Endothelial cell (in vitro differentiated cells): Measurements from ENCODE around the gene HOXA7. TPM values are rescaled to one million over a fixed set of nuclear protein-coding genes. Genes with fewer than 3 reads are reported as not detected.

ENCODE experiments used
- DNase-seq: peaks from one replicate; pipeline ENCODE4 v3.0.0; 2021; ENCODE audit warnings: low spot score
- H3K27ac Mint-ChIP-seq: one replicate; pipeline ENCODE4 v1.8.0; 2021; ENCODE audit warnings: mixed read lengths, inconsistent platforms; ENCODE audit not compliant: unreplicated experiment
- H3K27me3 Mint-ChIP-seq: one replicate; pipeline ENCODE4 v1.8.0; 2021; ENCODE audit warnings: mild to moderate bottlenecking, moderate library complexity, mixed read lengths, inconsistent platforms; ENCODE audit not compliant: unreplicated experiment
- H3K36me3 Mint-ChIP-seq: one replicate; pipeline ENCODE4 v1.8.0; 2021; ENCODE audit warnings: mild to moderate bottlenecking, low read depth, mixed read lengths, inconsistent platforms; ENCODE audit not compliant: unreplicated experiment
- H3K4me1 Mint-ChIP-seq: one replicate; pipeline ENCODE4 v1.8.0; 2021; ENCODE audit warnings: mild to moderate bottlenecking, mixed read lengths, inconsistent platforms; ENCODE audit not compliant: unreplicated experiment
- H3K4me3 Mint-ChIP-seq: one replicate; pipeline ENCODE4 v1.8.0; 2021; ENCODE audit warnings: mild to moderate bottlenecking, mixed read lengths, inconsistent platforms; ENCODE audit not compliant: unreplicated experiment
- H3K9me3 Mint-ChIP-seq: one replicate; pipeline ENCODE4 v1.8.0; 2021; ENCODE audit warnings: mixed read lengths, inconsistent platforms; ENCODE audit not compliant: unreplicated experiment
- CTCF ChIP-seq: fragments of 200-600 bp; sonication (generic); IDR thresholded peaks from one replicate; pipeline ENCODE4 v1.5.0; 2021; ENCODE audit warnings: antibody characterized with exemption; ENCODE audit not compliant: unreplicated experiment
- total RNA-seq: library from RNA; stranded (reverse); fragmentation: NEBNext Ultra II Directional; extraction: Animal tissue kit (Norgen Biotek cat#: 25700); gene quantifications from one replicate; pipeline ENCODE4 v1.2.1, GENCODE V29; 2021; ENCODE audit not compliant: unreplicated experiment

The HOXA7 gene
- total RNA-seq, 1 donor from 2014 or later, result not detected

GRCh38 chr7:27123477-27124053 lies 32.9 kb downstream of the HOXA7 start:
- no peaks in the 10 kb centered on the region for H3K36me3 Mint-ChIP-seq
- peaks cover 41% of the 10 kb centered on the region for H3K27me3 Mint-ChIP-seq
- H3K27ac Mint-ChIP-seq, result no peak overlapping the region
- DNase-seq, result no peak
- H3K4me3 Mint-ChIP-seq, result peak overlapping the region; percentile 19
- peaks cover 31% of the 10 kb centered on the region for H3K4me1 Mint-ChIP-seq
- no peak for TF ChIP-seq CTCF
- no peaks in the 10 kb centered on the region for H3K9me3 Mint-ChIP-seq

GRCh38 chr7:27123007-27123476 lies 33.4 kb downstream of the HOXA7 start:
- no peaks in the 10 kb centered on the region for H3K9me3 Mint-ChIP-seq
- H3K27ac Mint-ChIP-seq, result no peak overlapping the region
- H3K36me3 Mint-ChIP-seq, result no peaks in the 10 kb centered on the region
- no peak for TF ChIP-seq CTCF
- H3K27me3 Mint-ChIP-seq, result peaks cover 39% of the 10 kb centered on the region
- H3K4me3 Mint-ChIP-seq, result no peak overlapping the region
- peaks cover 34% of the 10 kb centered on the region for H3K4me1 Mint-ChIP-seq
- no peak for DNase-seq

- no peak for TF ChIP-seq CTCF
- H3K4me3 Mint-ChIP-seq, result peak overlapping the region; percentile 23
- no peaks in the 10 kb centered on the region for H3K9me3 Mint-ChIP-seq
- DNase-seq, result no peak
- peak overlapping the region; percentile 14 for H3K27ac Mint-ChIP-seq
- H3K4me1 Mint-ChIP-seq, result peaks cover 37% of the 10 kb centered on the region
- peaks cover 43% of the 10 kb centered on the region for H3K27me3 Mint-ChIP-seq
- H3K36me3 Mint-ChIP-seq, result no peaks in the 10 kb centered on the region
These were observed 34.2 kb downstream of the HOXA7 start for GRCh38 chr7:27122077-27122910.

- Mint-ChIP-seq H3K9me3 (no peaks in the 10 kb centered on the region), H3K27me3 (peaks cover 46% of the 10 kb centered on the region), H3K4me1 (peaks cover 37% of the 10 kb centered on the region), H3K27ac (peak overlapping the region; percentile 14), H3K4me3 (peak overlapping the region; percentile 23), H3K36me3 (no peaks in the 10 kb centered on the region)
- no peak for TF ChIP-seq CTCF
- DNase-seq, result no peak
These were observed 34.8 kb downstream of the HOXA7 start for GRCh38 chr7:27121684-27122076.

GRCh38 chr7:27119412-27119911 lies 37.0 kb downstream of the HOXA7 start:
- Mint-ChIP-seq H3K36me3 (no peaks in the 10 kb centered on the region), H3K9me3 (no peaks in the 10 kb centered on the region), H3K27me3 (peaks cover 45% of the 10 kb centered on the region), H3K4me3 (peak overlapping the region; percentile 27), H3K4me1 (peaks cover 35% of the 10 kb centered on the region), H3K27ac (no peak overlapping the region)
- DNase-seq, result no peak
- TF ChIP-seq CTCF, result no peak
